GM19238 (cell line): Measurements from ENCODE around the gene POTEE.
"Not testable (repeated sequence)": the region's sequence is repeated elsewhere in the genome, so short reads cannot be mapped to it uniquely, and the experiment has no call there.

Source experiments
- DNase-seq: peaks from one replicate; pipeline ENCODE4 v3.0.0; 2011; ENCODE audit warnings: low spot score; ENCODE audit not compliant: insufficient read length

POTEE gene

DNA sequence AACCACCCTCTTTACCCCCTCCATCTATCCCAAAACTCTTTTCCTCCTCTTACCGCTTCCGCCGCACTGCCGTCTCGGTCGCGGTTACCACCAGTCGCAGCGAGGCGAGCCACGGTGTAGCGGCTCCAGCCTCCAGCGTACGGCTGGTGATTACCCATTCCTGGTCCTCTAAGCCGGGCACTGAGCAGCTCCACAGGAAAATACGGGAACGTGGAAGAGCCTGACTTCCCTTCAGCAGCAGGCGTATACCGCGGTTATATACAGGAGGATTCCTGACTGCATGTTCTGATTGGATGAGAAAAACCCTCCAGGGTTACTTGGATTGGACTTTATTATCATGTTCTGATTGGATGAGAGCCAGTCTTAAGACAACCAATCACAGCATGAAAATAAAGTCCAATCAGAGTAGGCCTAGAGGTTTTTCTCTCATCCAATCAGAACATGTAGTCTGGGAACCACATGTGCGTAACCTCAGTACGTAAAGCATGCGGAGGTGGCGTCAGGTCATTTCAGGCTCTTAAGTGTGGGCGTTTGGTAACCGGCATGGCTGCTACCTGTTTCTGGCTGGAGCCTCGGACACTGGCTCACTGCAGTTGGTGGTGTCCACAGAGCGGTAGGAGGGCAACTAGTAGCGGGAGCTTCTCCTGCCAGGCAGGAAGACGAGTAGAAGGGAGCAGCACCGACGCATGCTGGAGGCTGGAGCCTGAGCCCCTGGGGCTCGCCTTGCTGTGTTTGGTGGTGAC lies at the start of gene POTEE:
Gene POTEE, plus strand, starts transcription at position 507 of the 743 bp plus-strand sequence. CDS start 8,867 bp downstream, outside the sequence.
- DNase-seq: not testable (repeated sequence)

DNA sequence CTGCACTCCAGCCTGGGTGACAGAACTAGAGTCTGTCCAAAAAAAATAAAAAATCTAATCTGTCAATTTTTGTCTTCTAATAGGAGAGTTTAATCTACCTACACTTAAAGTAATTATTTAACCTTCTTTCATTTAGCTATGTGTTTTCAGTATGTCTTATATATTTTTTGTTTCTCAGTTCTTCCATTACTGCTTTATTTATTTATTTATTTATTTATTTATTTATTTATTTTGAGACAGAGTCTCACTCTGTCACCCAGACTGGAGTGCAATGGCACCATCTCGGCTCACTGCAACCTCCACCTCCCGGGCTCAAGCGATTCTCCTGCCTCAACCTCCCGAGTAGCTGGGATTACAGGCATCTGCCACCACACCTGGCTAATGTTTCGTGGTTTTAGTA lies 43.8 kb upstream of the POTEE start:
- DNase-seq: not testable (repeated sequence)

DNA sequence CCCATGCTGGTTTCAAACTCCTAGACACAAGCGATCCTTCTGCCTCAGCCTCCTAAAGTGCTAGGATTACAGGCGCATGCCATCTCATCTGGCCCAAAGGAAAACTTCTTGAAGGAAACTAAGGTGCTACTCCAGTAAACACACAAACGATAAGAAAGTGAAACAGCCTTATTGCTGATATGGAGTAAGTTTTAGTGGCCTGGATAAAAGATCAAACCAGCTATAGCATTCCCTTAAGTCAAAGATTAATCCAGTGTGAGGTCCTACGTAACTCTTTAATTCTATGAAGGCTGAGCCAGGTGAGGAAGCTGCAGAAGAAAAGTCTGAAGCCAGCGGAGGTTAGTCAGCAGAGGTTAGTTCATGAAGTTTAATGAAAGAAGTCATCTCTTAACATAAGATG lies 40.8 kb upstream of the POTEE start:
- no peak for DNase-seq

DNA sequence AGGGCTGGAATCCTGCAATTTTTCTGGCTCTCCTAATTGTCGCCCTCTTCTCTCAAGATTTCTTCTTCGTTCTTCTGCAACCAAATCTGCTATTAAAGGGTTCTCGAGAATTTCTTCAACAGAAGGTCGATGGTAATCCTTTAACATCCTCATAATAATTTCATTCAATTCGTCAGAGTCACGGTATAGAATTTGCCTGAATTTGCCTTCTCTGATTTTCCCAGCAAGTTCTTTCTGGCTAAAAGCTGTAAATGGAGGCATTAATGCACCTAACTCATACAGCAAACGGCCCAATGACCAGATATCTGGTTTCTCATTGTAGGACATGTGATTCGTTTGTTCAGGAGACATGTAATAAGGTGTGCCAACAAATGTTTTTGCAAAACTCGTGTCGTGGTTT lies 31.3 kb upstream of the POTEE start:
- not testable (repeated sequence) for DNase-seq

DNA sequence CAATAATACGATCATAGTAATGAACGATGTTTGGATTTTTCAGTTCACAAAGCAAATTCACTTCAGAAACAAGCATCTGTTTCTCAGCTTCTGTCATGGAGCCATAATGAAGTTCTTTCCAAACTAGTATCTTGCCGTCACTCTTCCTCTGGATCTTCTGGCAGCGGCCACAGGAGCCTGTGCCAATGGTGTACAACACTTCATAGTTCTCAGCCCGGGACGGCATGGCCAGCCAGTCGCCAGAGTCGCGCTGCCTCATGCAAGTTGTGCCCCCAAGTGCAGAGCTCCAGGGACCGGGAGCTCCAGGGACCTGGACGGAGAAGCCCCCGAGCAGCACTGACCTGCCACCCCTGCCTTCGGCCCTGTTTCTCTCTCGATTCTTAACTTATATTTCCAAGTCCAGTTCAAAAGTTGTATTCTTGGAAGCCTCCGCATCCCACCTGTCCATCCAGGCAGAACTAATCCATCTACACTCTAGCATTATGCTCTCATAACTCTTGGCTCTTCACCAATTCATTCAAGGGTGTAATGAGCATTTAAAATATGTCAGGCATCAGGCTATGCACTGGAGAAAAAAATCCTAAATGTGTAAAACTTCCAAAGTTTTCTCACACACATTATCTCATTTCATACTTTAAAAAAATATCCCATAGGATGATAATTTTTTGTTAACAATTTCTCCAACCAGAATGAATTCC lies 30.5 kb upstream of the POTEE start:
- DNase-seq: not testable (repeated sequence)

DNA sequence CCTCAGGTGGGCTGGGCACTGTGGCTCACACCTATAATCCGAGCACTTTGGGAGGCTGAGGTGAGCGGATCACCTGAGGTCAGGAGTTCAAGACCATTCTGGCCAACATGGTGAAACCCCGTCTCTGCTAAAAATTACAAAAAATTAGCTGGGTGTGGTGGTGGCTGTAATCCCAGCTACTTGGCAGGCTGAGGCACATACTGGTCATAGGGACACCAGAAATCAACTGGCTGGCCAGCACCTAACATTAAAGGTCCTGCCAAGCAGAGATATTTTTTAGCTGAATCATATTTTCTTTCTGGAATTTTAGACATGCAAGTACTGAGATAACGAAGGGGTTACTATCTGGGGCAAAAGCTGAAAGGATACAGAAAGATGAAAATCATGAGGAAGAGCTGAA lies 27.9 kb upstream of the POTEE start:
- not testable (repeated sequence) for DNase-seq

DNA sequence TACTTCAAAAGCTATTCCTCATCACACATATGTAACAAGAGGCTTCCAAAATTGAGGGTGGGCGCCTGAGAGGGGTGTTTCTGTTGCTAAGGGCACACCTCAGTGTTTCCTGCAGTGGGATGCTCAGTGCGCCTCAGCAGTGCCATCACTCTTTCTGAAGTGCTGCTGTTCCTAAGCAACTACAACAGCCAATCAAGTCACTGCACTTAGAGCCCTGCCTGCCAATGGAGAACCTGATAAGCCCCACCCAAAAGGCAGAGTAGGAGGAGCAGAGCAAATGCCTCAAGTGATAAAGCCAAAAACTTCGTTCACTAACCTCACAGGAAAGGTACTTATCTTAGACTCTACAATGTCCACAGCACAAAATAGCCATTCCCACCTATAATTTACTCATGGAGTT lies 15.9 kb upstream of the POTEE start:
- not testable (repeated sequence) for DNase-seq

DNA sequence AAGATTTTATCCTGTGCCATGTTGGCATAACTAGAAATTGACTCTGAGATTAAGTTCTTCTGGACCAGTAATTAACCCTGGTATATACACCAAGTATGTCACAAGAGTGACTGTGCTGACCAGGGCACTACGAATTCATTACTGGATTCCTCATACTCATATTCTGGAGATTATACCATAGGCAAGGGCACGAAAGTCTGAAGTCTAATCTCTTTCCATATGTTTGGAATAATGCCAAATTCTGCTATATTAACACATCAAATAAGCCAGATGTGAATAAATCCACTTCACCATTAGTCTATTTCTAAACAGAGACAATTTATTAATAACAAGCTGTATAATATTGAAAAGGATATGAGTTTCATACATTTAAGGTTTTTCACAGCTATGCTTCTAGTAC lies 13.2 kb upstream of the POTEE start:
- DNase-seq: not testable (repeated sequence)

DNA sequence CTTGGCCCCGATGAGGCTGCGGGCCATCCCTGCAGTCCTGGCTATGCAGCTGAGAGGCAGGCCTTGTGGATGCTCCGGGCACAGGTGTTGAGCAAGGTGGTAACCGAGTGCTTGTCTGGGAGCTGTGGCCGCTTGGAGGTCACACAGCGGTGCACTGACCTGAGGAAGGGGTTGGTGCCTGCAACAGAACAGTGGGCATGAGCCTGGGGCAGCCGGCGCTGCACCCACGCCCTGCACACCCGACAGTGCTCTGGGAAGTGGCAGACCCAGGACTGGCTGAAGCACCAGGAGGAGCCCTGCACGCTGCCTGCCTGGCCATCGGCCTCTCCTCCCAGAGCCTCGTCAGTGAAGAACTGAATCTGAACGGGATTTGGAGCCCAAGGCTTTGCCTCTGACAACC lies 8.2 kb upstream of the POTEE start:
- no peak for DNase-seq

DNA sequence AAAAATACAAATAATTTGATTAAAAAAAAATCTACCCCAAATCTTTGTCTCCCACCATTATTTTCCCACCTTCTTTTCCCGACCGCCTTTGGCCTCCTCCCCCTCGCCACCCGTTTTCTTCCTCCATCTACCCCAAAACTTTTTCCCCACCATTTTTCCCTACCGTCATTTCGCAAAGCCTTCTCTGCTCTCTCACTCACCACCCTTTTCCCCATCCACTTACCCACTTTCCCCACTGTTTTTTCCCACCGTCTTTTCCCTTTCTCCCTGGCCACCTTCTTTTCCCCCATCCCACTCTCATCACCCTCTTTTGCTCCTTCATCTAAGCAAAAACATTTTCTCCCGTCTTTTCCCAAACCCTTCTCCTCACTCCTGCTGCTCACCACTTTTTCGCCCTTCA lies 1.5 kb upstream of the POTEE start:
- DNase-seq: not testable (repeated sequence)

DNA sequence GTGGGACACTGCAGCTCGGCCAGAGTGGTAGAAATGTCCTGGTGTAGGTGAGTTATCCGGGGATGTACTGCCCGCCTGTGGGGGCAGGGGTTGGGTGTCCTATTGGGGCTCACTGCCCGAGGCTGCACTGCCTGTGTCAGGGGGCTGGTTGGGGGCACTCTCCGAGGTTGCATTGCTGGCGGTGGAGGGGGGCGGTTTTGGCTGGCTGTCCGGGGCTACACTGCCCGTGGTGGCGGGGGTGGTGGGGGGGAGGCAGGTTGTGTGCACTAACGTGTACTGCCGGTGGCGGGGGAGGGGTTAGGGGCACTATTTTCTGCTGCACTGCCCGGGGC lies 403 bp downstream of the POTEE start:
- not testable (repeated sequence) for DNase-seq

DNA sequence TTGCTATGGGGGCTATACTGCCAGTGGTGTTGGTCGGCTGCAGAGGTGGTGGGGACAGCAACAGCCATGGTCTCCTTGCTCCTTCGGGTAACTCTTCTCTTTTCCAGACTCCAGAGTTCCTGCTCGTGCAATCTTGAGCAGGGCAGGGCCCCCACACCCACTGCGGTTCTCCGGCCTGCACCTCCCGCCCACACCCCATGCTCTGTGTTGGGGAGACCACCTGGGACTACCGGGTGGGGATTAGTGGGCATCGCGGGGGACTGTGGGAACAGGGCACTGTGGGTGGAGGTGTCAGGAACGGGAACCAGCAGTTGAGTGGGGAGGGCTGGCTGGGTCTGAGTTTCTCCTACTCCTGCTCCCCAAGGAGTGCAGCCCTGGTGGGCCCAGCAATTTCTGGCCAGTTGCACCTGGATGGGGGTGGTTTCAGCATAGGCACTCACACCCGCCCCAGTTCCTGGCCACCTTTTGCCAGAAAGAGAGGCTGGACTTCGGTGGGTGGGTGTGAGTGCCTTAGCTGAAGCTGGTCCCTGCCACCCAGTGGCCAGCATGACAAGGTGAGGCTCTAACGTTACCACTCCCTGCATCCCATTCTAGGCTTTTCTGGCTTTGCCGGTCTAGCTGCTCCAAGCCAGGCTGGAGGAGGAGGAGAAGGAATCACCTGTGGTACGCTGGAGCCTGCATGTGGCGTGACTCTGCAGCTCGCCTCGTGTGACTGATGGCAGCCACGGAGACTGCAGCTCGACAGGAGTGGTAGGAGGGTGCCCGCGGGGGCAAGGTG lies 1.3 kb downstream of the POTEE start:
- DNase-seq: not testable (repeated sequence)

DNA sequence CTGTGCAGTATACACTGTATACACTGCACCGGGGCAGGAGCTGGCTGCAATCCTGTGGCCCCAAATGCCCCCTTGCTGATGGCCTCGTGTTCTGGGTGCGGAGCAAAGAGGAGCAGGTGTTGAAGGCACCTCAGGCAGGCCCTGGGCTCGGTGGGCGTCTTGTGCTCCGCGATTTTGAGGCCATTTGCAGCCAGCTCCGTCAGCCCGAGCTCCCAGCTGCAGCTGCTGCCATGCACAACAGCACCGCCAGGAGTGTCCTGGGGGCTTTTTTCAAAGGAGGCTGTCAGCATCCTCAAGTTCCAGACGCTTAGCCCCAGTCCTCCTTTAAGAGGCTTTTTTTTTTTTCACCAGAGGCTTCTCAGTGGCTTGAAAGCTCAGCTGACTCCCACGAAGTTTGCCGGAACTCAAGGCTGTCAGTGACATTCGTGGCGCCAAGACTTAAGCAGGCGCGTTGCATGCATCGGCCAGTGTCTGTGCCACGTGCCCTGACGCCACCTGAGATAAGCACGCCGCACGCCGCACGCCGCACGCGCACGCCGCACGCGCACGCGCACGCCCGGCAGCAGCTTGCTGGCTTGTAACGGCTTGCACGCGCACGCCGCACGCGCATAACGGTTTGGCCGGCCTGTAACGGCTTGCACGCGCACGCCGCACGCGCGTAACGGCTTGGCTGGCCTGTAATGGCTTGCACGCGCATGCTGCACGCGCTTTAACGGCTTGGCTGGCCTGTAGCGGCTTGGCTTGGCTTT lies 8.1 kb downstream of the POTEE start:
- DNase-seq: not testable (repeated sequence)

DNA sequence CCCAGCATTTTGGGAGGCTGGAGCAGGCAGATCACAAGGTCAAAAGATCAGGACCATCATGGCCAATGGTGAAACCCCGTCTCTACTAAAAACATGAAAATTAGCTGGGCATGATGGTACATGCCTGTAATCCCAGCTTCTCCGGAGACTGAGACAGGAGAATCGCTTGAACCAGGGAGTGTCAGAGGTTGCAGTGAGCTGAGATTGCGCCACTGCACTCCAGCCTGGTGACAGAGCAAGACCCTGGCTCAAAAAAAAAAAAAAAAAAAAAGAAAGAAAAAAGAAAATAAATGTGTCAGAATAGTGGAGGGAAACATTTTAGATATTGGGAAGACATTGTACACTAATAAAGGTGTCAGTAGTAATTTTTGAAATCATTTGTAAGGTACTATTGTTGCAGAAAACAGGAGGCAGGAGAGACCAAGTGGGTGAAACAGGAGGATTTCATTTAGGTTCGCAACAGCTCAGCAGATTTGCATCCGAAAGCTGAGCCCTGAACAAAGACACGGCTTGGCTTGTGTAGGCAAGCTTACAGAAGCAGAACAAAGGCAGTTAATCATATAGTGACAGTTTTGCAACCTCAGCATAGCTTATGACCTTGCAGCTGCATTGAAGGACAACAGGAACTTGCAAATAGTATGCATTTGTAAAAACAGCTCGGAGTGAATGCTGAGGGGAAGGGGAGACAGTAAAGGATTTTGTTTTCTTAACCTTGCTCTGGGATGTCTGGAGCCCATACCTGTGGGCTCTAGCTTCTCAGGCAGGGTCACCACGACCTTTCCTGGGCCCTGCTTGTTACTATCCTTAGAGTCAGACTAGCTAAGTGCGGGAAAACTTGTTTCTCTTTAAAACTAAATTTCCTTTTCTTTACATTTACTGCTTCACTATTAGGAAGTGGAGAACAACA lies 26.5 kb downstream of the POTEE start:
- not testable (repeated sequence) for DNase-seq
